ENCODE measurements around the gene ACBD6. TPM values are rescaled to one million over a fixed set of nuclear protein-coding genes. Genes with fewer than 3 reads are reported as not detected.

The ACBD6 gene
- total and polyA plus RNA-seq, 2 experiments from 2014 or later = 75.7 to 88.8 TPM

DNA sequence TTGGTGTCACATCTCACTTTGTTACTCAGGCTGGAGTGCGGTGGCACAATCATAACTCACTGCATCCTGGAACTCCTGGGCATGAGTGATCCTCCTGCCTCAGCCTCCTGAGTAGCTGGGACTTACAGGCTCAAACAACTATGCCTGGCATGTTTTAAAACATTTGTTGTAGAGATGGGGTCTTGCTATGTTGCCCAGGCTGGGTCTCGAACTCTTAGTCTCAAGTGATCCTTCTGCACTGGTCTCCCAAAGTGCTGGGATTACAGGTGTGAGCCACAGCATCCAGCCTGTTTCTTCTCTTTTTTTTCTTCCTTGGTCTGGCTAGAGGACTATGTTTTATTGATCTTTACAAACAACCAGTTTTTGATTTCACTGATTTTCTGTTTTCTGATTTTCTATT is 207.7 kb downstream of the ACBD6 start:
- Histone ChIP-seq H3K9me2 (ENCODE audit: insufficient read depth) (no peaks in the 10 kb centered on the region), H3K36me3 (ENCODE audit: insufficient read depth) (no peaks in the 10 kb centered on the region), H3K4me2 (no peak overlapping the region), H2AFZ (no peak overlapping the region), H4K20me1 (replicated peaks; ENCODE audit: insufficient read depth) (peaks cover 3% of the 10 kb centered on the region; the same call in 1 of the 2 replicates), H3K27ac (ENCODE audit: low read depth) (no peak overlapping the region), H3F3A (replicated peaks; ENCODE audit: low read depth) (no peaks in the 10 kb centered on the region), H3K4me3 (no peak overlapping the region), H3K4me1 (ENCODE audit: insufficient read depth) (no peaks in the 10 kb centered on the region), H3K27me3 (ENCODE audit: insufficient read depth) (no peaks in the 10 kb centered on the region), H3K79me2 (replicated peaks; ENCODE audit: insufficient read depth) (no peaks in the 10 kb centered on the region)
- Mint-ChIP-seq H3K36me3 (ENCODE audit: low read depth) (peaks cover 17% of the 10 kb centered on the region; the same call in 2 of the 3 replicates), H3K4me3 (no peak overlapping the region), H3K4me1 (no peaks in the 10 kb centered on the region; the same call in 1 of the 3 replicates), H3K9me3 (no peaks in the 10 kb centered on the region), H3K27me3 (ENCODE audit: insufficient read depth, low read depth, poor library complexity) (peaks cover 2% of the 10 kb centered on the region), H3K27ac (no peak overlapping the region)
- ATAC-seq = no peak
- TF ChIP-seq NANOG (IDR thresholded peaks at IDR 0.05; ENCODE audit: borderline replicate concordance) (no peak), POLR2AphosphoS5 (IDR thresholded peaks at IDR 0.05; ENCODE audit: low read depth) (no peak), ZNF114 (CRISPR knock-in tag; IDR thresholded peaks at IDR 0.05) (no peak), JUNB (IDR thresholded peaks at IDR 0.05; ENCODE audit: unreplicated experiment) (no peak), ZNF331 (CRISPR knock-in tag; IDR thresholded peaks at IDR 0.05; ENCODE audit: low read depth) (no peak), EZH2 (IDR thresholded peaks at IDR 0.05; ENCODE audit: low read depth, unreplicated experiment) (no peak)
- no peak for DNase-seq (ENCODE audit: low spot score)

DNA sequence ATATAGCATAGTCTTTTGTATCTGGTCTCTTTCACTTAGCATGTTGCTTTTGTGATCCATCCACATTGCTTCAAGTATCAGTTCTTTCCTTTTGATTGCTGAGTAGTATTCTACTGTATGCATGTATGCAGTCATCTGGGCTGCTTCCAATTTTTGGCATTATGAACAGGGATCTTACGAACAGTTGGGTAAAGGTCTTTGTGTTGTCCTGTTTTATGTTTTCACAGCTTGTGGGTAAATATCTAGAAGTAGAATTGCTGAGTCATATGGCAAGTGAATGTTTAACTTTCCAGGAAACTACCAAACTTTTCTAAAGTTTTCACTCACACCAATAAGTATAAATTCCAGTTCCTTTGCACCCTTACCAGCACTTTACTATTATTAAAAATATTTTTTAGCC is 211.4 kb downstream of the ACBD6 start:
- Histone ChIP-seq H3K27ac (ENCODE audit: low read depth) (no peak overlapping the region), H3K4me2 (no peak overlapping the region), H3K4me3 (no peak overlapping the region), H3F3A (replicated peaks; ENCODE audit: low read depth) (no peaks in the 10 kb centered on the region), H2AFZ (no peak overlapping the region), H3K4me1 (ENCODE audit: insufficient read depth) (no peaks in the 10 kb centered on the region), H4K20me1 (replicated peaks; ENCODE audit: insufficient read depth) (no peaks in the 10 kb centered on the region), H3K36me3 (ENCODE audit: insufficient read depth) (no peaks in the 10 kb centered on the region), H3K9me2 (ENCODE audit: insufficient read depth) (no peaks in the 10 kb centered on the region), H3K27me3 (ENCODE audit: insufficient read depth) (no peaks in the 10 kb centered on the region), H3K79me2 (replicated peaks; ENCODE audit: insufficient read depth) (no peaks in the 10 kb centered on the region)
- TF ChIP-seq STAT1 (IDR thresholded peaks at IDR 0.05; ENCODE audit: unreplicated experiment) = no peak
- TF ChIP-seq NANOG (IDR thresholded peaks at IDR 0.05; ENCODE audit: borderline replicate concordance) = no peak
- TF ChIP-seq, protein P1, sequence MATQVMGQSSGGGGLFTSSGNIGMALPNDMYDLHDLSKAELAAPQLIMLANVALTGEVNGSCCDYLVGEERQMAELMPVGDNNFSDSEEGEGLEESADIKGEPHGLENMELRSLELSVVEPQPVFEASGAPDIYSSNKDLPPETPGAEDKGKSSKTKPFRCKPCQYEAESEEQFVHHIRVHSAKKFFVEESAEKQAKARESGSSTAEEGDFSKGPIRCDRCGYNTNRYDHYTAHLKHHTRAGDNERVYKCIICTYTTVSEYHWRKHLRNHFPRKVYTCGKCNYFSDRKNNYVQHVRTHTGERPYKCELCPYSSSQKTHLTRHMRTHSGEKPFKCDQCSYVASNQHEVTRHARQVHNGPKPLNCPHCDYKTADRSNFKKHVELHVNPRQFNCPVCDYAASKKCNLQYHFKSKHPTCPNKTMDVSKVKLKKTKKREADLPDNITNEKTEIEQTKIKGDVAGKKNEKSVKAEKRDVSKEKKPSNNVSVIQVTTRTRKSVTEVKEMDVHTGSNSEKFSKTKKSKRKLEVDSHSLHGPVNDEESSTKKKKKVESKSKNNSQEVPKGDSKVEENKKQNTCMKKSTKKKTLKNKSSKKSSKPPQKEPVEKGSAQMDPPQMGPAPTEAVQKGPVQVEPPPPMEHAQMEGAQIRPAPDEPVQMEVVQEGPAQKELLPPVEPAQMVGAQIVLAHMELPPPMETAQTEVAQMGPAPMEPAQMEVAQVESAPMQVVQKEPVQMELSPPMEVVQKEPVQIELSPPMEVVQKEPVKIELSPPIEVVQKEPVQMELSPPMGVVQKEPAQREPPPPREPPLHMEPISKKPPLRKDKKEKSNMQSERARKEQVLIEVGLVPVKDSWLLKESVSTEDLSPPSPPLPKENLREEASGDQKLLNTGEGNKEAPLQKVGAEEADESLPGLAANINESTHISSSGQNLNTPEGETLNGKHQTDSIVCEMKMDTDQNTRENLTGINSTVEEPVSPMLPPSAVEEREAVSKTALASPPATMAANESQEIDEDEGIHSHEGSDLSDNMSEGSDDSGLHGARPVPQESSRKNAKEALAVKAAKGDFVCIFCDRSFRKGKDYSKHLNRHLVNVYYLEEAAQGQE (IDR thresholded peaks at IDR 0.05; ENCODE audit: unreplicated experiment) = no peak
- TF ChIP-seq POLR2AphosphoS5 (IDR thresholded peaks at IDR 0.05; ENCODE audit: low read depth) = no peak
- no peak for TF ChIP-seq EZH2 (IDR thresholded peaks at IDR 0.05; ENCODE audit: low read depth, unreplicated experiment)
- TF ChIP-seq, protein P2, sequence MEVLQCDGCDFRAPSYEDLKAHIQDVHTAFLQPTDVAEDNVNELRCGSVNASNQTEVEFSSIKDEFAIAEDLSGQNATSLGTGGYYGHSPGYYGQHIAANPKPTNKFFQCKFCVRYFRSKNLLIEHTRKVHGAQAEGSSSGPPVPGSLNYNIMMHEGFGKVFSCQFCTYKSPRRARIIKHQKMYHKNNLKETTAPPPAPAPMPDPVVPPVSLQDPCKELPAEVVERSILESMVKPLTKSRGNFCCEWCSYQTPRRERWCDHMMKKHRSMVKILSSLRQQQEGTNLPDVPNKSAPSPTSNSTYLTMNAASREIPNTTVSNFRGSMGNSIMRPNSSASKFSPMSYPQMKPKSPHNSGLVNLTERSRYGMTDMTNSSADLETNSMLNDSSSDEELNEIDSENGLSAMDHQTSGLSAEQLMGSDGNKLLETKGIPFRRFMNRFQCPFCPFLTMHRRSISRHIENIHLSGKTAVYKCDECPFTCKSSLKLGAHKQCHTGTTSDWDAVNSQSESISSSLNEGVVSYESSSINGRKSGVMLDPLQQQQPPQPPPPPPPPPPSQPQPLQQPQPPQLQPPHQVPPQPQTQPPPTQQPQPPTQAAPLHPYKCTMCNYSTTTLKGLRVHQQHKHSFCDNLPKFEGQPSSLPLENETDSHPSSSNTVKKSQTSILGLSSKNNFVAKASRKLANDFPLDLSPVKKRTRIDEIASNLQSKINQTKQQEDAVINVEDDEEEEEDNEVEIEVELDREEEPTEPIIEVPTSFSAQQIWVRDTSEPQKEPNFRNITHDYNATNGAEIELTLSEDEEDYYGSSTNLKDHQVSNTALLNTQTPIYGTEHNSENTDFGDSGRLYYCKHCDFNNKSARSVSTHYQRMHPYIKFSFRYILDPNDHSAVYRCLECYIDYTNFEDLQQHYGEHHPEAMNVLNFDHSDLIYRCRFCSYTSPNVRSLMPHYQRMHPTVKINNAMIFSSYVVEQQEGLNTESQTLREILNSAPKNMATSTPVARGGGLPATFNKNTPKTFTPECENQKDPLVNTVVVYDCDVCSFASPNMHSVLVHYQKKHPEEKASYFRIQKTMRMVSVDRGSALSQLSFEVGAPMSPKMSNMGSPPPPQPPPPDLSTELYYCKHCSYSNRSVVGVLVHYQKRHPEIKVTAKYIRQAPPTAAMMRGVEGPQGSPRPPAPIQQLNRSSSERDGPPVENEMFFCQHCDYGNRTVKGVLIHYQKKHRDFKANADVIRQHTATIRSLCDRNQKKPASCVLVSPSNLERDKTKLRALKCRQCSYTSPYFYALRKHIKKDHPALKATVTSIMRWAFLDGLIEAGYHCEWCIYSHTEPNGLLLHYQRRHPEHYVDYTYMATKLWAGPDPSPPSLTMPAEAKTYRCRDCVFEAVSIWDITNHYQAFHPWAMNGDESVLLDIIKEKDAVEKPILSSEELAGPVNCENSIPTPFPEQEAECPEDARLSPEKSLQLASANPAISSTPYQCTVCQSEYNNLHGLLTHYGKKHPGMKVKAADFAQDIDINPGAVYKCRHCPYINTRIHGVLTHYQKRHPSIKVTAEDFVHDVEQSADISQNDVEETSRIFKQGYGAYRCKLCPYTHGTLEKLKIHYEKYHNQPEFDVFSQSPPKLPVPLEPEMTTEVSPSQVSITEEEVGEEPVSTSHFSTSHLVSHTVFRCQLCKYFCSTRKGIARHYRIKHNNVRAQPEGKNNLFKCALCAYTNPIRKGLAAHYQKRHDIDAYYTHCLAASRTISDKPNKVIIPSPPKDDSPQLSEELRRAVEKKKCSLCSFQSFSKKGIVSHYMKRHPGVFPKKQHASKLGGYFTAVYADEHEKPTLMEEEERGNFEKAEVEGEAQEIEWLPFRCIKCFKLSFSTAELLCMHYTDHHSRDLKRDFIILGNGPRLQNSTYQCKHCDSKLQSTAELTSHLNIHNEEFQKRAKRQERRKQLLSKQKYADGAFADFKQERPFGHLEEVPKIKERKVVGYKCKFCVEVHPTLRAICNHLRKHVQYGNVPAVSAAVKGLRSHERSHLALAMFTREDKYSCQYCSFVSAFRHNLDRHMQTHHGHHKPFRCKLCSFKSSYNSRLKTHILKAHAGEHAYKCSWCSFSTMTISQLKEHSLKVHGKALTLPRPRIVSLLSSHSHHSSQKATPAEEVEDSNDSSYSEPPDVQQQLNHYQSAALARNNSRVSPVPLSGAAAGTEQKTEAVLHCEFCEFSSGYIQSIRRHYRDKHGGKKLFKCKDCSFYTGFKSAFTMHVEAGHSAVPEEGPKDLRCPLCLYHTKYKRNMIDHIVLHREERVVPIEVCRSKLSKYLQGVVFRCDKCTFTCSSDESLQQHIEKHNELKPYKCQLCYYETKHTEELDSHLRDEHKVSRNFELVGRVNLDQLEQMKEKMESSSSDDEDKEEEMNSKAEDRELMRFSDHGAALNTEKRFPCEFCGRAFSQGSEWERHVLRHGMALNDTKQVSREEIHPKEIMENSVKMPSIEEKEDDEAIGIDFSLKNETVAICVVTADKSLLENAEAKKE (CRISPR knock-in tag; IDR thresholded peaks at IDR 0.05) = no peak
- no peak for TF ChIP-seq ZNF331 (CRISPR knock-in tag; IDR thresholded peaks at IDR 0.05; ENCODE audit: low read depth)
- H3K4me3 Mint-ChIP-seq = no peak overlapping the region
- ATAC-seq (no peak), DNase-seq (ENCODE audit: low spot score) (no peak)
- no peaks in the 10 kb centered on the region; the same call in 2 of the 3 replicates for H3K4me1 Mint-ChIP-seq
- peaks cover 17% of the 10 kb centered on the region; the same call in 2 of the 3 replicates for H3K36me3 Mint-ChIP-seq (ENCODE audit: low read depth)
- no peak overlapping the region; the same call in 1 of the 2 replicates for H3K27ac Mint-ChIP-seq
- no peaks in the 10 kb centered on the region for H3K9me3 Mint-ChIP-seq
- no peaks in the 10 kb centered on the region for H3K27me3 Mint-ChIP-seq (ENCODE audit: insufficient read depth, low read depth, poor library complexity)
